ENCODE results near the gene CCDC88A.

Gene CCDC88A

DNA sequence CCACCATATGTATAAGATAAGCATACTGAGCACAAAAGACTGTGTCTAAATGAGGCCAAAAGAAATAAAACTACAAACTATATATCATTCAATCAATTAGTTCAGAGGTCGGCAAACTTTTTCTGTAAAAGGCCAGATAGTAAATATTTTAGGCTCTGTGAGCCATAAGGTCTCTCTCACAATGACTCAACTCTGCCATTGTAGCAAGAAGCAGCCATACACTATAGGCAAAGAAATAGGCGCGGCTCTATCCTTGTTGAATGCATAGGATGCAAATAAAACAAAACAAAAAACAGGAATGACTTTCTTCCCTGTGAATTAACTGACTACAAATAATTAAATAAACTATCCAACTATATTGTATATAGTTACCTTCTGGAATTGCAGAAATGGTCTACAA is 8.6 kb upstream of the CCDC88A start (continued):
- TF ChIP-seq, protein P1, sequence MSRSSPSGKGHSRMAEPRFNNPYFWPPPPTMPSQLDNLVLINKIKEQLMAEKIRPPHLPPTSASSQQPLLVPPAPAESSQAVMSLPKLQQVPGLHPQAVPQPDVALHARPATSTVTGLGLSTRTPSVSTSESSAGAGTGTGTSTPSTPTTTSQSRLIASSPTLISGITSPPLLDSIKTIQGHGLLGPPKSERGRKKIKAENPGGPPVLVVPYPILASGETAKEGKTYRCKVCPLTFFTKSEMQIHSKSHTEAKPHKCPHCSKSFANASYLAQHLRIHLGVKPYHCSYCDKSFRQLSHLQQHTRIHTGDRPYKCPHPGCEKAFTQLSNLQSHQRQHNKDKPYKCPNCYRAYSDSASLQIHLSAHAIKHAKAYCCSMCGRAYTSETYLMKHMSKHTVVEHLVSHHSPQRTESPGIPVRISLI (tag by site-specific recombination; IDR thresholded peaks at IDR 0.05), result no peak
- TF ChIP-seq ZNF776 (tag by site-specific recombination; IDR thresholded peaks at IDR 0.05; ENCODE audit: borderline replicate concordance) (no peak), ZBTB17 (tag by site-specific recombination; IDR thresholded peaks at IDR 0.05) (no peak), ZNF202 (tag by site-specific recombination; IDR thresholded peaks at IDR 0.05; ENCODE audit: borderline replicate concordance) (no peak), KLF1 (tag by site-specific recombination; IDR thresholded peaks at IDR 0.05) (no peak), ZNF626 (tag by site-specific recombination; IDR thresholded peaks at IDR 0.05) (no peak)

DNA sequence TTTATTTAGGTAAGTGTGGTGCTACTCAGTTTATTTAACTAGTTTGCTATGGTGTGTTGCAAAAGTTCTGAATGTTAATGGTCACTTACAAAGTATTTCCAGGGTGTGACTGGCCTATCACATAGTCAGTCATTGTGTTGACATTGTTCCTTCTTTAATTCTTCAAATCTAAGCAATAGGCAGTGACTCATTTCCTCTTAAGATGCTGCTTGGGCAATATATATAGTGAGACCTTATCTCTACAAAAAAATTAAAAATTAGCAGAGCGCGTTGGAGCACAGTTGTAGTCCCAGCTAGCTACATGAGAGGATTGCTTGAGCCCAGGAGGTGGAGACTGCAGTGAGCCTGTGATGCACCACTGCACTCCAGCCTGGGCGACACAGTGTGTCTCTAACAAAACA is 5.8 kb upstream of the CCDC88A start:
- no peaks in the 10 kb centered on the region for H3K36me3 ChIP-seq (ENCODE audit: control insufficient read depth in 2 of 2, insufficient read depth in 1 of 2, low read length in 2 of 2)
- H3K4me1 ChIP-seq (ENCODE audit: control insufficient read depth, insufficient read depth, low read length), result no peaks in the 10 kb centered on the region
- no peak overlapping the region for H3K27ac ChIP-seq (ENCODE audit: extremely low read depth, low read depth, low read length)
- H3K4me3 ChIP-seq (ENCODE audit: low read depth, low read length), result no peak overlapping the region
- ChIA-PET CTCF (interaction anchor here (0.7 kb wide), 1 partner anchor 1318 kb away, joined by 3 read pairs; no protein-coding TSS in a partner anchor), POLR2A (no interaction called here)
- no peaks in the 10 kb centered on the region for H3K9me3 ChIP-seq (ENCODE audit: control insufficient read depth, insufficient read depth, low read depth, low read length)
- TF ChIP-seq KLF9 (tag by site-specific recombination; IDR thresholded peaks at IDR 0.05; ENCODE audit: low read depth), result no peak
- no peak for TF ChIP-seq ZNF48 (tag by site-specific recombination; IDR thresholded peaks at IDR 0.05)
- no peak for TF ChIP-seq ZNF311 (tag by site-specific recombination; IDR thresholded peaks at IDR 0.05; ENCODE audit: borderline replicate concordance)
- TF ChIP-seq, protein P2, sequence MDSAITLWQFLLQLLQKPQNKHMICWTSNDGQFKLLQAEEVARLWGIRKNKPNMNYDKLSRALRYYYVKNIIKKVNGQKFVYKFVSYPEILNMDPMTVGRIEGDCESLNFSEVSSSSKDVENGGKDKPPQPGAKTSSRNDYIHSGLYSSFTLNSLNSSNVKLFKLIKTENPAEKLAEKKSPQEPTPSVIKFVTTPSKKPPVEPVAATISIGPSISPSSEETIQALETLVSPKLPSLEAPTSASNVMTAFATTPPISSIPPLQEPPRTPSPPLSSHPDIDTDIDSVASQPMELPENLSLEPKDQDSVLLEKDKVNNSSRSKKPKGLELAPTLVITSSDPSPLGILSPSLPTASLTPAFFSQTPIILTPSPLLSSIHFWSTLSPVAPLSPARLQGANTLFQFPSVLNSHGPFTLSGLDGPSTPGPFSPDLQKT (IDR thresholded peaks at IDR 0.05; ENCODE audit: borderline replicate concordance, low read depth, low read length), result no peak
- TF ChIP-seq, protein P3, sequence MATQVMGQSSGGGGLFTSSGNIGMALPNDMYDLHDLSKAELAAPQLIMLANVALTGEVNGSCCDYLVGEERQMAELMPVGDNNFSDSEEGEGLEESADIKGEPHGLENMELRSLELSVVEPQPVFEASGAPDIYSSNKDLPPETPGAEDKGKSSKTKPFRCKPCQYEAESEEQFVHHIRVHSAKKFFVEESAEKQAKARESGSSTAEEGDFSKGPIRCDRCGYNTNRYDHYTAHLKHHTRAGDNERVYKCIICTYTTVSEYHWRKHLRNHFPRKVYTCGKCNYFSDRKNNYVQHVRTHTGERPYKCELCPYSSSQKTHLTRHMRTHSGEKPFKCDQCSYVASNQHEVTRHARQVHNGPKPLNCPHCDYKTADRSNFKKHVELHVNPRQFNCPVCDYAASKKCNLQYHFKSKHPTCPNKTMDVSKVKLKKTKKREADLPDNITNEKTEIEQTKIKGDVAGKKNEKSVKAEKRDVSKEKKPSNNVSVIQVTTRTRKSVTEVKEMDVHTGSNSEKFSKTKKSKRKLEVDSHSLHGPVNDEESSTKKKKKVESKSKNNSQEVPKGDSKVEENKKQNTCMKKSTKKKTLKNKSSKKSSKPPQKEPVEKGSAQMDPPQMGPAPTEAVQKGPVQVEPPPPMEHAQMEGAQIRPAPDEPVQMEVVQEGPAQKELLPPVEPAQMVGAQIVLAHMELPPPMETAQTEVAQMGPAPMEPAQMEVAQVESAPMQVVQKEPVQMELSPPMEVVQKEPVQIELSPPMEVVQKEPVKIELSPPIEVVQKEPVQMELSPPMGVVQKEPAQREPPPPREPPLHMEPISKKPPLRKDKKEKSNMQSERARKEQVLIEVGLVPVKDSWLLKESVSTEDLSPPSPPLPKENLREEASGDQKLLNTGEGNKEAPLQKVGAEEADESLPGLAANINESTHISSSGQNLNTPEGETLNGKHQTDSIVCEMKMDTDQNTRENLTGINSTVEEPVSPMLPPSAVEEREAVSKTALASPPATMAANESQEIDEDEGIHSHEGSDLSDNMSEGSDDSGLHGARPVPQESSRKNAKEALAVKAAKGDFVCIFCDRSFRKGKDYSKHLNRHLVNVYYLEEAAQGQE (tag by site-specific recombination; IDR thresholded peaks at IDR 0.05), result no peak
- TF ChIP-seq ZNF223 (tag by site-specific recombination; IDR thresholded peaks at IDR 0.05), result no peak
- TF ChIP-seq, protein P4, sequence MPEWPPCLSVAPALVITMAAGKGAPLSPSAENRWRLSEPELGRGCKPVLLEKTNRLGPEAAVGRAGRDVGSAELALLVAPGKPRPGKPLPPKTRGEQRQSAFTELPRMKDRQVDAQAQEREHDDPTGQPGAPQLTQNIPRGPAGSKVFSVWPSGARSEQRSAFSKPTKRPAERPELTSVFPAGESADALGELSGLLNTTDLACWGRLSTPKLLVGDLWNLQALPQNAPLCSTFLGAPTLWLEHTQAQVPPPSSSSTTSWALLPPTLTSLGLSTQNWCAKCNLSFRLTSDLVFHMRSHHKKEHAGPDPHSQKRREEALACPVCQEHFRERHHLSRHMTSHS (tag by site-specific recombination; IDR thresholded peaks at IDR 0.05), result no peak
- TF ChIP-seq, protein P5, sequence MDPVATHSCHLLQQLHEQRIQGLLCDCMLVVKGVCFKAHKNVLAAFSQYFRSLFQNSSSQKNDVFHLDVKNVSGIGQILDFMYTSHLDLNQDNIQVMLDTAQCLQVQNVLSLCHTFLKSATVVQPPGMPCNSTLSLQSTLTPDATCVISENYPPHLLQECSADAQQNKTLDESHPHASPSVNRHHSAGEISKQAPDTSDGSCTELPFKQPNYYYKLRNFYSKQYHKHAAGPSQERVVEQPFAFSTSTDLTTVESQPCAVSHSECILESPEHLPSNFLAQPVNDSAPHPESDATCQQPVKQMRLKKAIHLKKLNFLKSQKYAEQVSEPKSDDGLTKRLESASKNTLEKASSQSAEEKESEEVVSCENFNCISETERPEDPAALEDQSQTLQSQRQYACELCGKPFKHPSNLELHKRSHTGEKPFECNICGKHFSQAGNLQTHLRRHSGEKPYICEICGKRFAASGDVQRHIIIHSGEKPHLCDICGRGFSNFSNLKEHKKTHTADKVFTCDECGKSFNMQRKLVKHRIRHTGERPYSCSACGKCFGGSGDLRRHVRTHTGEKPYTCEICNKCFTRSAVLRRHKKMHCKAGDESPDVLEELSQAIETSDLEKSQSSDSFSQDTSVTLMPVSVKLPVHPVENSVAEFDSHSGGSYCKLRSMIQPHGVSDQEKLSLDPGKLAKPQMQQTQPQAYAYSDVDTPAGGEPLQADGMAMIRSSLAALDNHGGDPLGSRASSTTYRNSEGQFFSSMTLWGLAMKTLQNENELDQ (tag by site-specific recombination; IDR thresholded peaks at IDR 0.05; ENCODE audit: low read depth), result no peak
- no peak for TF ChIP-seq ZNF155 (tag by site-specific recombination; IDR thresholded peaks at IDR 0.05)
- TF ChIP-seq ZNF354C (tag by site-specific recombination; IDR thresholded peaks at IDR 0.05; ENCODE audit: borderline replicate concordance, low read depth), result no peak
- no peak for TF ChIP-seq ZNF248 (tag by site-specific recombination; IDR thresholded peaks at IDR 0.05)
- no peak for TF ChIP-seq HOXD13 (CRISPR knock-in tag; IDR thresholded peaks at IDR 0.05; ENCODE audit: borderline replicate concordance)
- TF ChIP-seq MYNN (tag by site-specific recombination; IDR thresholded peaks at IDR 0.05; ENCODE audit: borderline replicate concordance), result no peak
- no peak for TF ChIP-seq FEZF1 (tag by site-specific recombination; IDR thresholded peaks at IDR 0.05)
- TF ChIP-seq ZSCAN23 (tag by site-specific recombination; IDR thresholded peaks at IDR 0.05), result no peak
- no peak for TF ChIP-seq ZNF555 (tag by site-specific recombination; conservative IDR thresholded peaks at IDR 0.05)
- TF ChIP-seq, protein P6, sequence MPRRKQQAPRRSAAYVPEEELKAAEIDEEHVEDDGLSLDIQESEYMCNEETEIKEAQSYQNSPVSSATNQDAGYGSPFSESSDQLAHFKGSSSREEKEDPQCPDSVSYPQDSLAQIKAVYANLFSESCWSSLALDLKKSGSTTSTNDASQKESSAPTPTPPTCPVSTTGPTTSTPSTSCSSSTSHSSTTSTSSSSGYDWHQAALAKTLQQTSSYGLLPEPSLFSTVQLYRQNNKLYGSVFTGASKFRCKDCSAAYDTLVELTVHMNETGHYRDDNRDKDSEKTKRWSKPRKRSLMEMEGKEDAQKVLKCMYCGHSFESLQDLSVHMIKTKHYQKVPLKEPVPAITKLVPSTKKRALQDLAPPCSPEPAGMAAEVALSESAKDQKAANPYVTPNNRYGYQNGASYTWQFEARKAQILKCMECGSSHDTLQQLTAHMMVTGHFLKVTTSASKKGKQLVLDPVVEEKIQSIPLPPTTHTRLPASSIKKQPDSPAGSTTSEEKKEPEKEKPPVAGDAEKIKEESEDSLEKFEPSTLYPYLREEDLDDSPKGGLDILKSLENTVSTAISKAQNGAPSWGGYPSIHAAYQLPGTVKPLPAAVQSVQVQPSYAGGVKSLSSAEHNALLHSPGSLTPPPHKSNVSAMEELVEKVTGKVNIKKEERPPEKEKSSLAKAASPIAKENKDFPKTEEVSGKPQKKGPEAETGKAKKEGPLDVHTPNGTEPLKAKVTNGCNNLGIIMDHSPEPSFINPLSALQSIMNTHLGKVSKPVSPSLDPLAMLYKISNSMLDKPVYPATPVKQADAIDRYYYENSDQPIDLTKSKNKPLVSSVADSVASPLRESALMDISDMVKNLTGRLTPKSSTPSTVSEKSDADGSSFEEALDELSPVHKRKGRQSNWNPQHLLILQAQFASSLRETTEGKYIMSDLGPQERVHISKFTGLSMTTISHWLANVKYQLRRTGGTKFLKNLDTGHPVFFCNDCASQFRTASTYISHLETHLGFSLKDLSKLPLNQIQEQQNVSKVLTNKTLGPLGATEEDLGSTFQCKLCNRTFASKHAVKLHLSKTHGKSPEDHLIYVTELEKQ (tag by site-specific recombination; IDR thresholded peaks at IDR 0.05; ENCODE audit: borderline replicate concordance), result no peak

All from HEK293 (cell line).